ENCODE data around the gene NUDCD3. TPM values are rescaled to one million over a fixed set of nuclear protein-coding genes. Genes with fewer than 3 reads are reported as not detected.

NUDCD3 gene
- total RNA-seq, 1 experiment from 2014 or later = 94.6 TPM

DNA sequence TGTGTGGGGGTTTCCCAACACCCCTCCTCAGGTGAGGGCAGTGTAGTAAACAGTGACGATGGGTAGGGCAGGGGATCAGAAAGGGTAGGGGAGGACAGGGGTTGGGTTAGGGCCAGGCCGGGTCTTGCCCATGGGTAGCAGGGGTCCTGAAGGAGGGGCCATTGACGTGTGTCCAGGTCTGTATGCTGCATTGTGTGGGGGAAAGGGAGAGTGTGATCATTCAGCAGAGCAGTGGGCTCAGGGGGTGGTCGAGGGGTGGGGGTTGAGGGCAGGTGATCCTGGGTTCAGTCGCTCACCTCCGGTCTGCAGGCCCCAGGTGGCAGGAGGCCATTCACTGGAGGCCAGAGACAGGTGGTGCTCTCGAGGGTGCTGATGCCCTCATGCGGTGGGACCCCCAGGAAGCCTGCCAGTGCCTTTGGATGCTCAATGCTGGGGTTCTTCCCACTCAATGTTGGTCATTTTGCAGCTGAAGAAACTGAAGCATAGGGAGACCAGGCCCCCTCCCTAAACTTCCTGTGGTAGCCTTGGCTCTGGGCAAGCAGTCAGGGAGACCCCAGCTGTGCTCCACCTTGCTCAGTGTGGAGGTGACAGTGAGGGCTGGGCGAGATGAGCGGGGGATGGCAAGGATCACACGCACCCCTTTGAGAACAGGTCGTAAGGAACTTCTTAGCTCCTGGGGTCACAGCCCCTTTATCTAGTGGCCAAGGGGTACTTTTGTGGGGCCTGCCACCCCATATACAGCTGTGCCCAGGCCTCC, 116.3 kb downstream of the NUDCD3 start:
- Histone ChIP-seq H4K20me1 (ENCODE audit: insufficient read depth) (no peaks in the 10 kb centered on the region), H2AFZ (ENCODE audit: low read depth, low read length, poor library complexity, severe bottlenecking) (no peak overlapping the region), H3K4me1 (ENCODE audit: control insufficient read depth in 1 of 2, insufficient read depth in 2 of 2, low read length in 2 of 2) (peaks cover 0 to 8% of the 10 kb centered on the region in 2 experiments; a peak in 1 of 4 replicates), H3K4me3 (replicated peaks in 1 of 2; ENCODE audit: low read depth in 1 of 2, low read length in 2 of 2) (no peak overlapping the region), H3K9ac (ENCODE audit: low read length) (no peak overlapping the region), H3K27ac (ENCODE audit: low read depth, low read length) (no peak overlapping the region), H3K9me2 (ENCODE audit: insufficient read depth) (no peaks in the 10 kb centered on the region; the same call in 1 of the 2 replicates), H3K79me2 (ENCODE audit: insufficient read depth, low read length) (no peaks in the 10 kb centered on the region), H3K36me3 (ENCODE audit: control insufficient read depth in 1 of 2, insufficient read depth in 2 of 2, low read length in 2 of 2) (no peaks in the 10 kb centered on the region), H3K9me3 (ENCODE audit: control insufficient read depth in 1 of 2, insufficient read depth in 1 of 2, low read depth in 1 of 2, low read length in 2 of 2) (no peaks in the 10 kb centered on the region), H3K27me3 (ENCODE audit: insufficient read depth, low read length) (peaks cover 11% of the 10 kb centered on the region; the same call in 1 of the 2 replicates), H3K4me2 (ENCODE audit: low read length) (no peak overlapping the region)
- DNase-seq (ENCODE audit: low read depth, low spot score) (no peak), ATAC-seq (no peak)
- POLR2A ChIA-PET = no interaction called here
- RAD21 ChIA-PET (ENCODE audit: low non-redundant PET in 1 of 2, low total read pairs in 2 of 2, uncharacterized antibody in 2 of 2, unreplicated experiment in 2 of 2) = no interaction called here
- intact Hi-C loops (cut with micrococcal nuclease) = no loop called here
- CTCF ChIA-PET = no interaction called here
- TF ChIP-seq, protein P1, sequence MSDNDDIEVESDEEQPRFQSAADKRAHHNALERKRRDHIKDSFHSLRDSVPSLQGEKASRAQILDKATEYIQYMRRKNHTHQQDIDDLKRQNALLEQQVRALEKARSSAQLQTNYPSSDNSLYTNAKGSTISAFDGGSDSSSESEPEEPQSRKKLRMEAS (IDR thresholded peaks at IDR 0.05) = no peak
- TF ChIP-seq, protein P2, sequence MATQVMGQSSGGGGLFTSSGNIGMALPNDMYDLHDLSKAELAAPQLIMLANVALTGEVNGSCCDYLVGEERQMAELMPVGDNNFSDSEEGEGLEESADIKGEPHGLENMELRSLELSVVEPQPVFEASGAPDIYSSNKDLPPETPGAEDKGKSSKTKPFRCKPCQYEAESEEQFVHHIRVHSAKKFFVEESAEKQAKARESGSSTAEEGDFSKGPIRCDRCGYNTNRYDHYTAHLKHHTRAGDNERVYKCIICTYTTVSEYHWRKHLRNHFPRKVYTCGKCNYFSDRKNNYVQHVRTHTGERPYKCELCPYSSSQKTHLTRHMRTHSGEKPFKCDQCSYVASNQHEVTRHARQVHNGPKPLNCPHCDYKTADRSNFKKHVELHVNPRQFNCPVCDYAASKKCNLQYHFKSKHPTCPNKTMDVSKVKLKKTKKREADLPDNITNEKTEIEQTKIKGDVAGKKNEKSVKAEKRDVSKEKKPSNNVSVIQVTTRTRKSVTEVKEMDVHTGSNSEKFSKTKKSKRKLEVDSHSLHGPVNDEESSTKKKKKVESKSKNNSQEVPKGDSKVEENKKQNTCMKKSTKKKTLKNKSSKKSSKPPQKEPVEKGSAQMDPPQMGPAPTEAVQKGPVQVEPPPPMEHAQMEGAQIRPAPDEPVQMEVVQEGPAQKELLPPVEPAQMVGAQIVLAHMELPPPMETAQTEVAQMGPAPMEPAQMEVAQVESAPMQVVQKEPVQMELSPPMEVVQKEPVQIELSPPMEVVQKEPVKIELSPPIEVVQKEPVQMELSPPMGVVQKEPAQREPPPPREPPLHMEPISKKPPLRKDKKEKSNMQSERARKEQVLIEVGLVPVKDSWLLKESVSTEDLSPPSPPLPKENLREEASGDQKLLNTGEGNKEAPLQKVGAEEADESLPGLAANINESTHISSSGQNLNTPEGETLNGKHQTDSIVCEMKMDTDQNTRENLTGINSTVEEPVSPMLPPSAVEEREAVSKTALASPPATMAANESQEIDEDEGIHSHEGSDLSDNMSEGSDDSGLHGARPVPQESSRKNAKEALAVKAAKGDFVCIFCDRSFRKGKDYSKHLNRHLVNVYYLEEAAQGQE (IDR thresholded peaks at IDR 0.05; ENCODE audit: low read depth) = no peak
- no peak for TF ChIP-seq CBX3 (IDR thresholded peaks at IDR 0.05; ENCODE audit: low read depth)
- TF ChIP-seq EZH2phosphoT487 (IDR thresholded peaks at IDR 0.05; ENCODE audit: borderline replicate concordance) = no peak
- TF ChIP-seq, protein P3, sequence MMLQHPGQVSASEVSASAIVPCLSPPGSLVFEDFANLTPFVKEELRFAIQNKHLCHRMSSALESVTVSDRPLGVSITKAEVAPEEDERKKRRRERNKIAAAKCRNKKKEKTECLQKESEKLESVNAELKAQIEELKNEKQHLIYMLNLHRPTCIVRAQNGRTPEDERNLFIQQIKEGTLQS (IDR thresholded peaks at IDR 0.05) = no peak
- TF ChIP-seq EGR1 (IDR thresholded peaks at IDR 0.05; ENCODE audit: low read depth) = no peak
- no peak for TF ChIP-seq CEBPB (IDR thresholded peaks at IDR 0.05; ENCODE audit: low read depth)
- no peak for TF ChIP-seq RAD21 (IDR thresholded peaks at IDR 0.05; ENCODE audit: low read depth)
- TF ChIP-seq ZFX (IDR thresholded peaks at IDR 0.05) = no peak
- no peak for TF ChIP-seq POLR2AphosphoS5 (IDR thresholded peaks at IDR 0.05; ENCODE audit: low read depth, low read length)
- no peak for TF ChIP-seq SP1 (IDR thresholded peaks at IDR 0.05; ENCODE audit: low read depth)
- TF ChIP-seq FOSL1 (IDR thresholded peaks at IDR 0.05; ENCODE audit: low read depth) = no peak
- TF ChIP-seq SIN3A (IDR thresholded peaks at IDR 0.05; ENCODE audit: low read depth) = no peak
- TF ChIP-seq, protein P4, sequence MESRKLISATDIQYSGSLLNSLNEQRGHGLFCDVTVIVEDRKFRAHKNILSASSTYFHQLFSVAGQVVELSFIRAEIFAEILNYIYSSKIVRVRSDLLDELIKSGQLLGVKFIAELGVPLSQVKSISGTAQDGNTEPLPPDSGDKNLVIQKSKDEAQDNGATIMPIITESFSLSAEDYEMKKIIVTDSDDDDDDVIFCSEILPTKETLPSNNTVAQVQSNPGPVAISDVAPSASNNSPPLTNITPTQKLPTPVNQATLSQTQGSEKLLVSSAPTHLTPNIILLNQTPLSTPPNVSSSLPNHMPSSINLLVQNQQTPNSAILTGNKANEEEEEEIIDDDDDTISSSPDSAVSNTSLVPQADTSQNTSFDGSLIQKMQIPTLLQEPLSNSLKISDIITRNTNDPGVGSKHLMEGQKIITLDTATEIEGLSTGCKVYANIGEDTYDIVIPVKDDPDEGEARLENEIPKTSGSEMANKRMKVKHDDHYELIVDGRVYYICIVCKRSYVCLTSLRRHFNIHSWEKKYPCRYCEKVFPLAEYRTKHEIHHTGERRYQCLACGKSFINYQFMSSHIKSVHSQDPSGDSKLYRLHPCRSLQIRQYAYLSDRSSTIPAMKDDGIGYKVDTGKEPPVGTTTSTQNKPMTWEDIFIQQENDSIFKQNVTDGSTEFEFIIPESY (IDR thresholded peaks at IDR 0.05; ENCODE audit: extremely low read depth, insufficient replicate concordance, low read length) = no peak
- no peak for TF ChIP-seq YY1 (IDR thresholded peaks at IDR 0.05; ENCODE audit: extremely low read depth, insufficient replicate concordance, low read depth, low read length)
- TF ChIP-seq JUND (IDR thresholded peaks at IDR 0.05) = no peak
- TF ChIP-seq POLR2A (IDR thresholded peaks at IDR 0.05; ENCODE audit: borderline replicate concordance, extremely low read depth, insufficient read depth, insufficient read length) = no peak
- no peak for TF ChIP-seq ZNF274 (IDR thresholded peaks at IDR 0.05; ENCODE audit: low read depth, low read length)
- no TSS peak for BruUV-seq (replicated peaks)
